OCI-LY1 (cell line): ENCODE measurements around the gene JAK1.

Experiments
- EZH2 ChIP-seq: fragments of 200-600 bp; sonication (generic), shearing (Covaris generic); IDR thresholded peaks from 2 replicates; pipeline ENCODE4 v1.8.0; 2017; ENCODE audit warnings: borderline replicate concordance, mixed run types, mild to moderate bottlenecking, antibody characterized with exemption, low read length, moderate library complexity, mixed read lengths
- TF ChIP-seq, protein P1 (sequence below): fragments of 200-600 bp; sonication (generic), shearing (Covaris generic); IDR thresholded peaks from 2 replicates; pipeline ENCODE4 v1.5.1; 2017; ENCODE audit warnings: mild to moderate bottlenecking, antibody characterized with exemption, low read length, moderate library complexity, mixed read lengths

DNA sequence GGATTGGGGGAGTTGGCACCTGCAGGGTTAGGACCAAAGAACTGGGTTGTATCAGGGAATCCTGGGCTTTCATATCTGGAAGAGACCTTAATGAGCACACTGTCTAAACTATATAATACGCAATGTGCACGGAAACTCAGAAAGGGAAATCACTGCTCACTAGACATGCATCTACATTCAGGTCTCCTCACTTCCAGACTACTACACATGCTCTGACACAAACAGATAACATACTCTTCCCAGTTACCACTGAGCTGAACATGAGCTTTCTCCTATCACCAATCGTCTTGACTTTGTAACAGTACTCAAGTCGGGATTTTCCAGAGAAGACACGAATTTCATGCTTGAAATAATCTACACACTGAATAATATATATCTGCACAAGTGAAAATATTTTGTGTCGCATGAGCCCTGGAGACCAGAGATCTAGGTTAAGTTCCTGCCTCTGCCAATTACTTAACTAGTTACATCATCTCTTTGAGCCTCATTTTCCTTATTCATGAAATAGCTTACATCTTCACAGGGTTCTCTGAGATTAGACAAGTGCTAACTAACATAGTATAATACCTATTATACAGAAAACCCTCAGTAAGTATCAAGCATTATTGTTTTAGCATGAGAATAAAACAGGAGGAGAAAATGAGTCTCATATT is 101.1 kb downstream of the JAK1 start:
- no peak for TF ChIP-seq EZH2
- TF ChIP-seq, protein P1, sequence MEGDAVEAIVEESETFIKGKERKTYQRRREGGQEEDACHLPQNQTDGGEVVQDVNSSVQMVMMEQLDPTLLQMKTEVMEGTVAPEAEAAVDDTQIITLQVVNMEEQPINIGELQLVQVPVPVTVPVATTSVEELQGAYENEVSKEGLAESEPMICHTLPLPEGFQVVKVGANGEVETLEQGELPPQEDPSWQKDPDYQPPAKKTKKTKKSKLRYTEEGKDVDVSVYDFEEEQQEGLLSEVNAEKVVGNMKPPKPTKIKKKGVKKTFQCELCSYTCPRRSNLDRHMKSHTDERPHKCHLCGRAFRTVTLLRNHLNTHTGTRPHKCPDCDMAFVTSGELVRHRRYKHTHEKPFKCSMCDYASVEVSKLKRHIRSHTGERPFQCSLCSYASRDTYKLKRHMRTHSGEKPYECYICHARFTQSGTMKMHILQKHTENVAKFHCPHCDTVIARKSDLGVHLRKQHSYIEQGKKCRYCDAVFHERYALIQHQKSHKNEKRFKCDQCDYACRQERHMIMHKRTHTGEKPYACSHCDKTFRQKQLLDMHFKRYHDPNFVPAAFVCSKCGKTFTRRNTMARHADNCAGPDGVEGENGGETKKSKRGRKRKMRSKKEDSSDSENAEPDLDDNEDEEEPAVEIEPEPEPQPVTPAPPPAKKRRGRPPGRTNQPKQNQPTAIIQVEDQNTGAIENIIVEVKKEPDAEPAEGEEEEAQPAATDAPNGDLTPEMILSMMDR = no peak
